ENCODE data around the gene TTC22. TPM values are rescaled to one million over a fixed set of nuclear protein-coding genes. Genes with fewer than 3 reads are reported as not detected.
A peak's percentile ranks its signal among the peaks of the same experiment; 100 is the strongest.

The TTC22 gene
- total RNA-seq (8.1 and 8.5 TPM in 2 replicates), polyA plus RNA-seq (7.8 and 9.0 TPM in 2 replicates)

- TF ChIP-seq EZH2phosphoT487 (IDR thresholded peaks at IDR 0.05; ENCODE audit: low read depth, severe bottlenecking, unreplicated experiment) (no peak), EZH2 (IDR thresholded peaks at IDR 0.05; ENCODE audit: borderline replicate concordance) (no peak)
- TF ChIP-seq, protein P1, sequence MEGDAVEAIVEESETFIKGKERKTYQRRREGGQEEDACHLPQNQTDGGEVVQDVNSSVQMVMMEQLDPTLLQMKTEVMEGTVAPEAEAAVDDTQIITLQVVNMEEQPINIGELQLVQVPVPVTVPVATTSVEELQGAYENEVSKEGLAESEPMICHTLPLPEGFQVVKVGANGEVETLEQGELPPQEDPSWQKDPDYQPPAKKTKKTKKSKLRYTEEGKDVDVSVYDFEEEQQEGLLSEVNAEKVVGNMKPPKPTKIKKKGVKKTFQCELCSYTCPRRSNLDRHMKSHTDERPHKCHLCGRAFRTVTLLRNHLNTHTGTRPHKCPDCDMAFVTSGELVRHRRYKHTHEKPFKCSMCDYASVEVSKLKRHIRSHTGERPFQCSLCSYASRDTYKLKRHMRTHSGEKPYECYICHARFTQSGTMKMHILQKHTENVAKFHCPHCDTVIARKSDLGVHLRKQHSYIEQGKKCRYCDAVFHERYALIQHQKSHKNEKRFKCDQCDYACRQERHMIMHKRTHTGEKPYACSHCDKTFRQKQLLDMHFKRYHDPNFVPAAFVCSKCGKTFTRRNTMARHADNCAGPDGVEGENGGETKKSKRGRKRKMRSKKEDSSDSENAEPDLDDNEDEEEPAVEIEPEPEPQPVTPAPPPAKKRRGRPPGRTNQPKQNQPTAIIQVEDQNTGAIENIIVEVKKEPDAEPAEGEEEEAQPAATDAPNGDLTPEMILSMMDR (IDR thresholded peaks at IDR 0.05; ENCODE audit: poor library complexity), result peak; percentile 48
- peaks cover 7% of the 10 kb centered on the region for H3K79me2 ChIP-seq
- no peaks in the 10 kb centered on the region for H3K27me3 ChIP-seq
- H3K4me3 ChIP-seq, result peak within 1 kb of the TSS; percentile 40
- no peaks in the 10 kb centered on the region for H3K9me2 ChIP-seq (replicated peaks; ENCODE audit: insufficient read depth)
- H3K4me2 ChIP-seq, result peak within 1 kb of the TSS; percentile 78
- H3K9me3 ChIP-seq (ENCODE audit: low read depth), result no peaks in the 10 kb centered on the region
- DNase-seq (ENCODE audit: low spot score), result peak; percentile 83
- no peaks in the 10 kb centered on the region for H3K36me3 ChIP-seq (replicated peaks; ENCODE audit: insufficient read depth, low read depth)
- H4K20me1 ChIP-seq (ENCODE audit: insufficient read depth, poor library complexity, severe bottlenecking), result no peaks in the 10 kb centered on the region
- peak within 1 kb of the TSS; percentile 69 for H3K27ac ChIP-seq
- H3K4me1 ChIP-seq (ENCODE audit: insufficient read depth), result no peaks in the 10 kb centered on the region
- H2AFZ ChIP-seq, result peak within 1 kb of the TSS; percentile 41
- WGBS (ENCODE audit: low lambda C conversion rate, missing lambda C conversion rate), result 28% methylated on average over 53 of the region's 58 CpGs
Measured at GRCh38 chr1:54800899-54801759, at the start of gene TTC22. Gene TTC22 (minus strand): TSS chr1:54801323. CDS start chr1:54801163, 160 bp downstream.

DNA sequence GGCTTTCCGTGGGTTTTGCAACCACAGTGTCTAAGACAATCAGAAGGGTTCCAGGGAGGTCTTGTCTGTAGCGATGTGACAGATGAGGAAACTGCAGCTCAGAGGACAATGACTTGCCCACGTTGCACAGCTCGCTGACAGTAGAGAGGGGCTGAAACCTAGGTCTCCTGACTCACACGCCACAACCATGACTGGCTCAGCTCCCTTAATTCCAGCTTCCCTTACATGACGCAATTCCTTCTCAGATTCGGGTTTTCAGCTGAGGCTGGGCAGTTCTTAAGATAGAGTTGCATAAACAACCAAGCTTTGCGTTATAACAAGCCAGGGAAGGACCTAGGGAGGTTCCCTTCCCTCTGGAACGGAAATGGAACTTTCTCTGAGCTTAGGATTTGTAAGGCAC is 49.6 kb upstream of the TTC22 start:
- Histone ChIP-seq H3K9me2 (replicated peaks; ENCODE audit: insufficient read depth) (no peaks in the 10 kb centered on the region), H3K36me3 (replicated peaks; ENCODE audit: insufficient read depth, low read depth) (no peaks in the 10 kb centered on the region), H3K79me2 (no peaks in the 10 kb centered on the region), H3K9me3 (ENCODE audit: low read depth) (no peaks in the 10 kb centered on the region), H4K20me1 (ENCODE audit: insufficient read depth, poor library complexity, severe bottlenecking) (no peaks in the 10 kb centered on the region), H3K4me2 (no peak overlapping the region), H3K4me1 (ENCODE audit: insufficient read depth) (no peaks in the 10 kb centered on the region), H3K27ac (no peak overlapping the region), H3K27me3 (no peaks in the 10 kb centered on the region), H2AFZ (no peak overlapping the region), H3K4me3 (no peak overlapping the region)
- peak; percentile 59 for DNase-seq (ENCODE audit: low spot score)
- WGBS (ENCODE audit: low lambda C conversion rate, missing lambda C conversion rate), result 78% methylated on average over 9 of the region's 9 CpGs
- TF ChIP-seq EZH2phosphoT487 (IDR thresholded peaks at IDR 0.05; ENCODE audit: low read depth, severe bottlenecking, unreplicated experiment), result no peak
- TF ChIP-seq, protein P1 (IDR thresholded peaks at IDR 0.05; ENCODE audit: poor library complexity), result no peak
- no peak for TF ChIP-seq EZH2 (IDR thresholded peaks at IDR 0.05; ENCODE audit: borderline replicate concordance)

DNA sequence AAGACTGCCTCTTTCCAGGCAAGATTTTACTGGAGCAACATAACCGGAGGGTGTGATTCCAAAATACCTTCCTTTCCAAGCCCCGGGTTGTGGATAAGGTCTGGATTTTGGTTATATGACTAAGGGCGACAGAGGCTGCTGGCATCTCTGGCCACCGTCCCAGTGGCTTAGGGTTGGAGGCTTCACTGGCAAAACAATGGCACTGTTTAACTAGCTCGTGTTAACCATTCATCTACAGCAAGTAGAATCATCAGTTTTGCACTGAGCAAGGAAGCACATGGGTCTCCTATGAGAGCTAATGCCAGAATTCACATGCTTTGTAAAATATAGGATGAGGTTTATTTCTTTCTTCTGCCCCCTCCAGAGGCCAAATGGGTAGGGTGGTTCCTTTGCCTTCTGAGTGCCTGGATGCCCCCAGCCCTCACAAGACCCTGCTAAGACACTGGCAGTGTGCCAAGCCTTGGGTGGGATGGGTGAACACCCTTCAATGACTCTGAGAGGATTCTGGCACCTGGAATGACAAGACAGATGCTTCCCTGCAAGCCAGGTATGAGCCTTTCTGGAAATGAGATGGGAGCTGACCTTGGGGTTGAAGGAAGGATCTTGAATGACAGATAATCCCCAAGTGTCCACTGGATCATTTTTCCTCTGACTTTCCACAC is 49.1 kb upstream of the TTC22 start:
- no peaks in the 10 kb centered on the region for H3K4me1 ChIP-seq (ENCODE audit: insufficient read depth)
- H3K4me3 ChIP-seq, result no peak overlapping the region
- no peak overlapping the region for H3K4me2 ChIP-seq
- H3K79me2 ChIP-seq, result no peaks in the 10 kb centered on the region
- H2AFZ ChIP-seq, result no peak overlapping the region
- no peaks in the 10 kb centered on the region for H4K20me1 ChIP-seq (ENCODE audit: insufficient read depth, poor library complexity, severe bottlenecking)
- H3K27ac ChIP-seq, result no peak overlapping the region
- 81% methylated on average over 5 of the region's 5 CpGs for WGBS (ENCODE audit: low lambda C conversion rate, missing lambda C conversion rate)
- H3K27me3 ChIP-seq, result no peaks in the 10 kb centered on the region
- DNase-seq (ENCODE audit: low spot score), result peak; percentile 4
- no peaks in the 10 kb centered on the region for H3K36me3 ChIP-seq (replicated peaks; ENCODE audit: insufficient read depth, low read depth)
- no peaks in the 10 kb centered on the region for H3K9me3 ChIP-seq (ENCODE audit: low read depth)
- TF ChIP-seq EZH2phosphoT487 (IDR thresholded peaks at IDR 0.05; ENCODE audit: low read depth, severe bottlenecking, unreplicated experiment) (no peak), EZH2 (IDR thresholded peaks at IDR 0.05; ENCODE audit: borderline replicate concordance) (no peak)
- TF ChIP-seq, protein P1 (IDR thresholded peaks at IDR 0.05; ENCODE audit: poor library complexity), result no peak
- no peaks in the 10 kb centered on the region for H3K9me2 ChIP-seq (replicated peaks; ENCODE audit: insufficient read depth)

All from hepatocyte (in vitro differentiated cells).